ENCODE data around the gene NCAM1.

Gene NCAM1

GRCh38 chr11:112972399-112973145 is 11.4 kb downstream of the NCAM1 start:
- Histone ChIP-seq H3K27ac (ENCODE audit: low read length) (no peak overlapping the region), H3K36me3 (replicated peaks; ENCODE audit: low read depth, low read length) (no peaks in the 10 kb centered on the region), H3K4me2 (ENCODE audit: low read length) (no peak overlapping the region), H3K79me2 (ENCODE audit: low read length) (no peaks in the 10 kb centered on the region), H3K4me1 (ENCODE audit: low read length) (no peaks in the 10 kb centered on the region), H3K4me3 (ENCODE audit: low read length) (no peak overlapping the region), H4K20me1 (ENCODE audit: insufficient read depth, low read length) (no peaks in the 10 kb centered on the region), H3K9ac (ENCODE audit: low read length) (no peak overlapping the region), H3K27me3 (ENCODE audit: low read depth, low read length) (no peaks in the 10 kb centered on the region; the same call in 1 of the 2 replicates), H2AFZ (ENCODE audit: low read depth, low read length) (no peak overlapping the region), H3K9me3 (ENCODE audit: insufficient read depth, low read length) (no peaks in the 10 kb centered on the region)
- TF ChIP-seq EZH2phosphoT487 (IDR thresholded peaks at IDR 0.05; ENCODE audit: low read depth) = no peak

- Histone ChIP-seq H3K4me3 (ENCODE audit: low read length) (no peak overlapping the region), H2AFZ (ENCODE audit: low read depth, low read length) (no peak overlapping the region), H4K20me1 (ENCODE audit: insufficient read depth, low read length) (no peaks in the 10 kb centered on the region), H3K9ac (ENCODE audit: low read length) (no peak overlapping the region), H3K4me1 (ENCODE audit: low read length) (no peaks in the 10 kb centered on the region), H3K4me2 (ENCODE audit: low read length) (no peak overlapping the region), H3K27me3 (ENCODE audit: low read depth, low read length) (no peaks in the 10 kb centered on the region; the same call in 1 of the 2 replicates), H3K79me2 (ENCODE audit: low read length) (no peaks in the 10 kb centered on the region), H3K9me3 (ENCODE audit: insufficient read depth, low read length) (no peaks in the 10 kb centered on the region), H3K36me3 (replicated peaks; ENCODE audit: low read depth, low read length) (no peaks in the 10 kb centered on the region), H3K27ac (ENCODE audit: low read length) (no peak overlapping the region)
- TF ChIP-seq EZH2phosphoT487 (IDR thresholded peaks at IDR 0.05; ENCODE audit: low read depth) (no peak), CTCF (IDR thresholded peaks at IDR 0.05; ENCODE audit: low read depth, low read length) (no peak)
Observed at GRCh38 chr11:112975051-112975450, 13.8 kb downstream of the NCAM1 start.

- H3K4me1 ChIP-seq (ENCODE audit: low read length) = no peaks in the 10 kb centered on the region
- H3K27ac ChIP-seq (ENCODE audit: low read length) = no peak overlapping the region
- H3K9me3 ChIP-seq (ENCODE audit: insufficient read depth, low read length) = no peaks in the 10 kb centered on the region
- H3K36me3 ChIP-seq (replicated peaks; ENCODE audit: low read depth, low read length) = no peaks in the 10 kb centered on the region
- no peak overlapping the region for H2AFZ ChIP-seq (ENCODE audit: low read depth, low read length)
- H3K4me2 ChIP-seq (ENCODE audit: low read length) = no peak overlapping the region
- no peaks in the 10 kb centered on the region for H4K20me1 ChIP-seq (ENCODE audit: insufficient read depth, low read length)
- H3K4me3 ChIP-seq (ENCODE audit: low read length) = no peak overlapping the region
- TF ChIP-seq EZH2phosphoT487 (IDR thresholded peaks at IDR 0.05; ENCODE audit: low read depth) (no peak), CTCF (IDR thresholded peaks at IDR 0.05; ENCODE audit: low read depth, low read length) (no peak)
- H3K27me3 ChIP-seq (ENCODE audit: low read depth, low read length) = no peaks in the 10 kb centered on the region; the same call in 1 of the 2 replicates
- no peak overlapping the region for H3K9ac ChIP-seq (ENCODE audit: low read length)
- no peaks in the 10 kb centered on the region for H3K79me2 ChIP-seq (ENCODE audit: low read length)
Observed at GRCh38 chr11:112975493-112975892, 14.3 kb downstream of the NCAM1 start.

- no peaks in the 10 kb centered on the region; the same call in 1 of the 2 replicates for H3K27me3 ChIP-seq (ENCODE audit: low read depth, low read length)
- H3K27ac ChIP-seq (ENCODE audit: low read length) = no peak overlapping the region
- H3K9me3 ChIP-seq (ENCODE audit: insufficient read depth, low read length) = no peaks in the 10 kb centered on the region
- no peak overlapping the region for H2AFZ ChIP-seq (ENCODE audit: low read depth, low read length)
- no peak overlapping the region for H3K9ac ChIP-seq (ENCODE audit: low read length)
- no peak overlapping the region for H3K4me2 ChIP-seq (ENCODE audit: low read length)
- TF ChIP-seq EZH2phosphoT487 (IDR thresholded peaks at IDR 0.05; ENCODE audit: low read depth) (no peak), CTCF (IDR thresholded peaks at IDR 0.05; ENCODE audit: low read depth, low read length) (no peak)
- H3K79me2 ChIP-seq (ENCODE audit: low read length) = no peaks in the 10 kb centered on the region
- no peak overlapping the region for H3K4me3 ChIP-seq (ENCODE audit: low read length)
- H3K4me1 ChIP-seq (ENCODE audit: low read length) = no peaks in the 10 kb centered on the region
- no peaks in the 10 kb centered on the region for H4K20me1 ChIP-seq (ENCODE audit: insufficient read depth, low read length)
- no peaks in the 10 kb centered on the region for H3K36me3 ChIP-seq (replicated peaks; ENCODE audit: low read depth, low read length)
Observed at GRCh38 chr11:112977755-112978154, 16.5 kb downstream of the NCAM1 start.
